HTERT RPE-1 (cell line): ENCODE measurements around the gene PROZ.

ENCODE experiments used
- in situ Hi-C: fragments of 300-500 bp; cut with MboI; formaldehyde crosslinking; loops from 4 replicates; pipeline ENCODE4 v1.14.3; 2020; ENCODE audit warnings: low sequenced_read_pairs

PROZ gene

GRCh38 chr13:113171250-113172125 lies 13.0 kb downstream of the PROZ start:
- in situ Hi-C loops, result no loop called here

GRCh38 chr13:113172419-113172926 lies 14.0 kb downstream of the PROZ start:
- in situ Hi-C loops, result no loop called here

- in situ Hi-C loops, result no loop called here
Observed at GRCh38 chr13:113176280-113176679, 17.8 kb downstream of the PROZ start.

GRCh38 chr13:113176822-113177221 lies 18.4 kb downstream of the PROZ start:
- in situ Hi-C loops, result no loop called here

- in situ Hi-C loops, result no loop called here
Observed at GRCh38 chr13:113178070-113178895, 19.8 kb downstream of the PROZ start.

- in situ Hi-C loops, result no loop called here
Observed at GRCh38 chr13:113178896-113179167, 20.4 kb downstream of the PROZ start.

GRCh38 chr13:113179374-113180230 lies 21.2 kb downstream of the PROZ start:
- in situ Hi-C loops, result no loop called here

- in situ Hi-C loops, result no loop called here
Observed at GRCh38 chr13:113182046-113182445, 23.6 kb downstream of the PROZ start.

GRCh38 chr13:113183450-113184129 lies 25.1 kb downstream of the PROZ start:
- in situ Hi-C loops, result no loop called here

GRCh38 chr13:113184568-113185440 lies 26.4 kb downstream of the PROZ start:
- in situ Hi-C loops, result no loop called here

GRCh38 chr13:113186061-113186900 lies 27.8 kb downstream of the PROZ start:
- in situ Hi-C loops, result no loop called here

GRCh38 chr13:113187263-113187669 lies 28.8 kb downstream of the PROZ start:
- in situ Hi-C loops, result no loop called here

- in situ Hi-C loops, result no loop called here
Observed at GRCh38 chr13:113187883-113188665, 29.6 kb downstream of the PROZ start.

GRCh38 chr13:113190181-113190580 lies 31.7 kb downstream of the PROZ start:
- in situ Hi-C loops, result no loop called here

GRCh38 chr13:113192279-113192678 lies 33.8 kb downstream of the PROZ start:
- in situ Hi-C loops, result no loop called here

GRCh38 chr13:113192902-113193301 lies 34.5 kb downstream of the PROZ start:
- in situ Hi-C loops, result no loop called here

- in situ Hi-C loops, result no loop called here
Observed at GRCh38 chr13:113195360-113195759, 36.9 kb downstream of the PROZ start.
